Mucosa of descending colon (tissue), 3 donors: ENCODE measurements around the gene NEGR1. TPM values are rescaled to one million over a fixed set of nuclear protein-coding genes. Genes with fewer than 3 reads are reported as not detected.

ENCODE experiments used
- ATAC-seq: fragments of 200-7000 bp; cut with Tn5 transposase; one replicate; pipeline ENCODE4 v1.9.1; 2020; ENCODE audit warnings: mild to moderate bottlenecking, moderate library complexity
- DNase-seq, 3 donors: peaks; one replicate each; pipeline ENCODE4 v3.0.0-alpha.2; 2020
- H3K36me3 ChIP-seq: fragments of 200-600 bp; one replicate; pipeline ENCODE4 v1.8.0; 2021; ENCODE audit warnings: low read depth, mild to moderate bottlenecking
- H3K4me1 ChIP-seq: fragments of 200-600 bp; one replicate; pipeline ENCODE4 v1.8.0; 2021; ENCODE audit warnings: low read depth, mild to moderate bottlenecking
- H3K4me3 ChIP-seq: fragments of 200-600 bp; one replicate; pipeline ENCODE4 v1.8.0; 2021; ENCODE audit warnings: mild to moderate bottlenecking
- H3K9me3 ChIP-seq: fragments of 200-600 bp; one replicate; pipeline ENCODE4 v1.8.0; 2021; ENCODE audit warnings: mild to moderate bottlenecking
- intact Hi-C, 2 donors: fragments of 100-400 bp; cut with DNase I in 1 of 2; cut with micrococcal nuclease in 1 of 2; formaldehyde crosslinking; loops; one replicate each; pipeline versions ENCODE4 v1.11.0 to v1.11.1; 2022; cut with DNase I, micrococcal nuclease
- total RNA-seq, 3 donors: library from RNA; stranded (reverse); fragmentation: NEBNext Ultra II Directional in 2 of 3; extraction: Animal tissue kit (Norgen Biotek cat#: 25700) in 2 of 3; gene quantifications; one replicate each; pipeline versions ENCODE4 v1.2.1 to v1.2.4, GENCODE V29; 2021 to 2023
- TF ChIP-seq, protein P1 (sequence below): fragments of 200-600 bp; IDR thresholded peaks from one replicate; pipeline ENCODE4 v1.8.0; 2022; ENCODE audit warnings: antibody characterized with exemption, mild to moderate bottlenecking
- donor health status: DM: no; HTN: no; CAD: no; lungs with moderate emphysema.
- donor health status: DM: no; HTN: no; CAD: no.
- donor health status: DM: no; HTN: yes; CAD: no.

The NEGR1 gene
- total RNA-seq, 3 donors from 2014 or later, result 2.3 to 47.9 (median 8.0) TPM

GRCh38 chr1:71488555-71489252 is 793.6 kb downstream of the NEGR1 start:
- DNase-seq, result no peak
- H3K36me3 ChIP-seq, result no peaks in the 10 kb centered on the region
- H3K4me1 ChIP-seq, result no peaks in the 10 kb centered on the region
- H3K9me3 ChIP-seq, result no peaks in the 10 kb centered on the region
- TF ChIP-seq, protein P1, sequence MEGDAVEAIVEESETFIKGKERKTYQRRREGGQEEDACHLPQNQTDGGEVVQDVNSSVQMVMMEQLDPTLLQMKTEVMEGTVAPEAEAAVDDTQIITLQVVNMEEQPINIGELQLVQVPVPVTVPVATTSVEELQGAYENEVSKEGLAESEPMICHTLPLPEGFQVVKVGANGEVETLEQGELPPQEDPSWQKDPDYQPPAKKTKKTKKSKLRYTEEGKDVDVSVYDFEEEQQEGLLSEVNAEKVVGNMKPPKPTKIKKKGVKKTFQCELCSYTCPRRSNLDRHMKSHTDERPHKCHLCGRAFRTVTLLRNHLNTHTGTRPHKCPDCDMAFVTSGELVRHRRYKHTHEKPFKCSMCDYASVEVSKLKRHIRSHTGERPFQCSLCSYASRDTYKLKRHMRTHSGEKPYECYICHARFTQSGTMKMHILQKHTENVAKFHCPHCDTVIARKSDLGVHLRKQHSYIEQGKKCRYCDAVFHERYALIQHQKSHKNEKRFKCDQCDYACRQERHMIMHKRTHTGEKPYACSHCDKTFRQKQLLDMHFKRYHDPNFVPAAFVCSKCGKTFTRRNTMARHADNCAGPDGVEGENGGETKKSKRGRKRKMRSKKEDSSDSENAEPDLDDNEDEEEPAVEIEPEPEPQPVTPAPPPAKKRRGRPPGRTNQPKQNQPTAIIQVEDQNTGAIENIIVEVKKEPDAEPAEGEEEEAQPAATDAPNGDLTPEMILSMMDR, result no peak
- intact Hi-C loops, result no loop called here
- no peak overlapping the region for H3K4me3 ChIP-seq
- peak; percentile 85 for ATAC-seq

DNA sequence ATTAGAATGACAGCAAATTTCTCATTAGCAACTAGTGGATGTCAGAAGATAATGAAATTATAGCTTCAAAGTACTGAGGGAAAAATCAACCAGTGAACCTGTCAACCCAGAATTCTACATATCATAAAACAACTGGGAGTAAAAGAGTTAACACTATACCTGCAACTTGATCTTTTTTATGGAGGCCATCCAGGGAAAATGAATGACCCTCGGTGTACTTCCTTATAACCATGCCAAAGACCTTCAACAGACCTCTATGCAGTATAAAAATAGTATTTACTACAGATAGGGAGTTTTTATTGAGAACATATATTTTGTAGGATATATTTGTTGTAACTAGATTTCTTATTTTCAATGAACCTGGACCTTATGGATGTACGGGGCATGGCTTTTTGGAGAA is 809.0 kb downstream of the NEGR1 start:
- DNase-seq (peak in 1 of 3 donors; percentile 52), ATAC-seq (peak; percentile 99)
- H3K4me3 ChIP-seq, result no peak overlapping the region
- H3K4me1 ChIP-seq, result no peaks in the 10 kb centered on the region
- intact Hi-C loops, result no loop called here
- H3K36me3 ChIP-seq, result no peaks in the 10 kb centered on the region
- TF ChIP-seq, protein P1, result no peak
- H3K9me3 ChIP-seq, result no peaks in the 10 kb centered on the region

DNA sequence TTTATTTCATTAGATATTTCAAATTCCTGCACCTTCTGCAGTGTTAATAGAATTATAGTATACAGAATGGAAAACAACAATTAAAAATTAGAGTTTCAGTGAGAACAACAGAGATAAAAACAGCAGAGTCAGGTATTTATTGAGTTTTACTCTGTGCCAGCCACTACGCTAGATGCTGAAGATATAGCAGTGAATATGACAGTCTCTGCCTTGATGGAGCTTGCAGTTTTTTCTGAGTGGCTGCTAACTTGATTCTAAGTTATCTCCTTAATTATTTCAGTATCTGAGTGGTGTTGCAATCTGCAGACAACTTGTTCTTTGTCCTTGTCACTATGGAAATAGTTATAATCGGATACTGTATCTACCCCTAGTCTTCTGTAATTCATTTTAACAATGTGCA is 817.2 kb downstream of the NEGR1 start:
- no peak for DNase-seq
- H3K9me3 ChIP-seq, result no peaks in the 10 kb centered on the region
- no peaks in the 10 kb centered on the region for H3K36me3 ChIP-seq
- H3K4me3 ChIP-seq, result no peak overlapping the region
- intact Hi-C loops, result no loop called here
- TF ChIP-seq, protein P1, result no peak
- H3K4me1 ChIP-seq, result no peaks in the 10 kb centered on the region
- no peak for ATAC-seq

- Histone ChIP-seq H3K4me3 (no peak overlapping the region), H3K36me3 (no peaks in the 10 kb centered on the region), H3K9me3 (no peaks in the 10 kb centered on the region), H3K4me1 (no peaks in the 10 kb centered on the region)
- DNase-seq, result no peak
- ATAC-seq, result no peak
- TF ChIP-seq, protein P1, result no peak
- intact Hi-C loops, result no loop called here
Observed at GRCh38 chr1:71464016-71464415, 818.3 kb downstream of the NEGR1 start.

- TF ChIP-seq, protein P1, result no peak
- no peak overlapping the region for H3K4me3 ChIP-seq
- no peaks in the 10 kb centered on the region for H3K9me3 ChIP-seq
- intact Hi-C loops, result no loop called here
- ATAC-seq (no peak), DNase-seq (no peak)
- H3K36me3 ChIP-seq, result no peaks in the 10 kb centered on the region
- H3K4me1 ChIP-seq, result no peaks in the 10 kb centered on the region
Observed at GRCh38 chr1:71463144-71463543, 819.2 kb downstream of the NEGR1 start.
